GM19043 (cell line): Measurements from ENCODE around the gene MEGF11.

Source experiments
- ATAC-seq: cut with Tn5 transposase; IDR thresholded peaks from one replicate; pipeline ENCODE4 v1.9.1; 2021; ENCODE audit warnings: low read depth; ENCODE audit not compliant: unreplicated experiment

MEGF11 gene

DNA sequence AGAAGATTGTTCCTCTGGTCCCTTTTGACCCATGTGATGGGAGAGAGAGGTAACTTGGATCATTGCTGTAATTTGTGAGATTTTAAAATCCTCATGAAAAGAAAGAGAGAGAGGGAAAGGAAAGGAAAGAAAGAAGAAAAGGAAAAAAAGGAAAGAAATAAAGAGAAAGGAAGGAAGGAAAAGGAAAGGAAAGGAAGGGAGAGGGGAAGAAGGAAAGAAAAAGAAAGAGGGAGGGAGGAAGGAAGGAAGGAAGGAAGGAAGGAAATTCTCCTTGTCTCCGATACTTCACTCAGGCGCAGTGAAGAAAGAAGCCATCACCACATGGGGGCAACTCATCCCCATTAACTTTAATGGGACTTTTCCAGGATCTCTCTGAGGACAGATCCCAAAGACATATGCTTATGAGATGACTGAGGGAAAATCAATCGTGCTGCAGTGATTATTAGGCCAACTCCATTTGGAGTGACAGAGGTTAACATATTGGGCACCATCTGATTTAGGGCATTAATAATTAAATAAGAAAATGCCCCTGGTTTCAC is 123.0 kb downstream of the MEGF11 start:
- ATAC-seq, result no peak

DNA sequence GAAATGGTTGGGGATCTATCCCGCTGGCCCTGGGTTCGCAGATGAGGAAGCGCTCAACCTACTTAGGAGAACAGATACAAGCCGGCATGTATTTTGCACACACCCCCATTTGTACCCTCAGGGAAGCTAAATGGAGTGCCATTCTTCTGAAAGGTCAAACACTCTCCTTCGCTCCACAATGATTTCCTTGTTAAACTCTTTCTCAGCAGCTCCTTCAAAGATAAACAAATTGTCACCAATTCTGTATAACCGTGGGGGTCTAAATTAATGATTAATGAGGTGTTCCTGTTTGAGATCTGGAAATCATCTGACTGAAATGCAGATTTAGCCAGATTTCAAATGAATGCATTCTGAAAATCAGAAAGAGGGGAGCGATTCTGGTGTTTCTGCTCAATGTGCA is 124.0 kb downstream of the MEGF11 start:
- ATAC-seq, result no peak

DNA sequence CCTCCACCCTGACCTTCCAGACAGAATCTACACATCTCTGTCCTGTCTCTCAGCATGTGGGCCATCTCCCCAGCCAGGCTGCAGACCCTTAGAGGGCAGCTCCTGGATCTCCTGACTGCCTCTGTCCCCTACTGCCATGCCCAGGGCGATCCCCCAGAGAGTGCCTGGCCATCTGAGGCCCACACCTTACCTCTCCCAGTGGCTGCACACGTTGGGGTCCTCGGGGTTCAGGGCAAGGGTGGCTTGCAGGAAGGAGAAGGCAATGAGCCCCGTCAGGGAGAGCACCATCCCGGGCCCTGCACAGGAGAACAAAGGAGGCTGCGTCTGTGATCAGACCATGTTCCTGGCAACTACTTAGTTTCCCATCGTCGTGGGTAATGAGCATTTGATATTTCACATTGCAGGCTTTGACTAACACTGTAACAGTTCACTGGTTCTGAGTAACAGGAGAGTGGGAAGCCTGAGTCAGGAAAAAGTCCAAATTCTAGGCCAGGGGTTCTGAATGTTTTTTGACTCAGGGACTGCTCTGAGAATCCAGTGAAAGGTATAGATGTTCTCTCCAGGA is 125.4 kb downstream of the MEGF11 start:
- no peak for ATAC-seq

DNA sequence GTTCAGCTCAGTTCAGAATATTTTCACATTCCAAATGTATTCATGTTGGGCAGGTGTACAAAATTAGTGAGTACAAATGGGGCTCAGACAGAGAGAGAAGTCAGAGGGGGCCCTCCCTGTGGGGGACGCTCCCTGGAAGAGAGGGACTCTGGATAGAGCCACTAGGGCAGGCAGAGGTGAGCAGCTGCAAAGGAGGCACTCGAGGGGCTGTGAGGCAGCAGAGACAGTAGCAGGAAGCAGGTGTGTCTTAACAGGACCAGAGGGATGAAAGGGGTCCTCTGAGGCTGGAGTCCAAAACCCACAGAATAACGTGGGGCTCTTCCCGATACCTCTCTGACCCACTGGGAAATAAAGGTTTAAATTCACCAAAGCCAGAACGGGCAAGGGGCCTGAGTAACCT is 127.1 kb downstream of the MEGF11 start:
- no peak for ATAC-seq

- no peak for ATAC-seq
Observed at GRCh38 chr15:66126031-66126441, 127.5 kb downstream of the MEGF11 start.

- ATAC-seq, result no peak
Observed at GRCh38 chr15:66124651-66125050, 128.9 kb downstream of the MEGF11 start.

GRCh38 chr15:66123799-66124198 is 129.8 kb downstream of the MEGF11 start:
- ATAC-seq, result no peak

DNA sequence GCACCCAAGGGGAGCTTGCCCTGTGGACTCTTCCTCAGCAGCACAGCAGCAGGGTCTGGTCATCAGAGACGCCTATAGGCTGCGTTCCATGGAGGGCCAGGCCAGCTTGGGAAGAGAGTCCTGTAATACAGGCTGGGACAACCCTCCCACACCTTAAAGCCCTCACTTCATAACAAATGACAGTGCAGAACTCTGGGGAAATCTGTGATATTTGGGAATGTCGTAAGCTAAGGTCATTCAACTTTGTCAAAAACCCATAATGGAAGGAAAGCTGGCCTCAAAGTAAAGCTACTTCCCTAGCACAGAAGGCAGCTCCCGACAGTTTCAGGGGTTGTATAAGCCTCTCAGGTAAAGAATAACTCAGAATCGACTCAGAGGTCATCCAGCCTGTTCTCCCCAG is 133.1 kb downstream of the MEGF11 start:
- ATAC-seq, result no peak

DNA sequence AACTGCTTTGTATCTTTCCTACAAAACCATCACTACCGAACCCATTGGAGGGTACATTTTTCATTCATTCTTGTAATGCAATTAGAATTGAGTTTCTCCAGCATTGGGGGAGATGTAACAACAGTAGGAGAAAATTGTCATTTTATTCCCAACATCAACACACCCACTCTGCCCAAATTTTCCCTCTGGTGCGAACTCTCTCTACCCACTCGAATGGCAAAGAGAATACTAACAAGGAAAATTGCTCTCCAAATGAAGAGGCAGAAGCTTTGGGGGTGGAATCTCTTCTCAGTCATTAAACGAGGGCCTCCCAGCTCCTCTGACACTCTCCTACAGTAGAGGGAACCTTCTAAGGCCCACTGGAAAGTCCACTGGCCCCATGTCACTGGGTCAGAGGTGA is 135.7 kb downstream of the MEGF11 start:
- ATAC-seq, result no peak

DNA sequence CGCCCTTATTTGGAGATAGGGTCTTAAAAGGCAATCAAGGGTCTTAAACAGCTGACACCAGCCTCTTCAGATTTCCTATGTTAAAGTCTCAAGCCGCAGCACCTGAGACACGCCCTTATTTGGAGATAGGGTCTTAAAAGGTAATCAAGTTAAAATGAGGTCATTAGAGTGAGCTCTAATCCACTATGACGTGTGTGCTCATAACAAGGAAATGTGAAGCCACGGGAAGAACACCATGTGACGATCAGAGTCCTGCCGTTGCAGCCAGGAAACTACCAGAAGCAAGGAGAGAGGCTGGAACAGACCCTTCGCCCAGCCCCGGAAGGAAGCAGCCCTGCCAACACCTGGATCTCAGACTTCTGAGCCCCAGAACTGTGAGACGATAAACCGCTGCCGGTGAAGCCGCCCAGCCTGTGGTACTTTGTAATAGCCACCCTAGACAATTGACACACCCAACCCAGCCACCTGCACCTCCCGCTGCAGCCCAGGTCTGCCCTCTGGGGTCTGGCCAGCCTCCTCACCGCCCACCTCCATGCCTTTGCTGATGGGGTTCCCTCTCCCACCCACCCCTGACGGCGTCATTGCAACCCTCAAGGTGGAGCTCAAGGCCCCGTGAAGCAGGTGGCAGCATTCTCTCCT is 137.9 kb downstream of the MEGF11 start:
- ATAC-seq, result no peak

GRCh38 chr15:66114863-66115425 is 138.6 kb downstream of the MEGF11 start:
- ATAC-seq, result no peak

DNA sequence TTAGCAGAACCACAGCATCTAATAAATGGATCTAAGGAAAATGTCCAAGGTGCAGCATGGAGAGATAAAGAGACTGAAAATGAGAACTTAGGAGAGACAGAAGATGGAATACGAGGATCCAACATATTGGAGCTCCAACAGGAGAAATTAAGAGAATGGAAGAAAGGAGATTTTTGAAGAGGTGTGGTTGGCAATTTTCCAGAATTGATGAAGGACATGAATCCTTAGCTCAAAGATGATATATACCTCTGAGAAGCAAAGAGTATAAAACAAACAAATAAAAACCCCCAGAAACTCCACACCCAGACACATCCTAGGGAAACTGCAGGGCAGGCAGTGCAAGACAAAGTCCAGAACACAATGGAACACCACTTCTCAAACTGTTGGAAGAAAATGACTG is 141.2 kb downstream of the MEGF11 start:
- no peak for ATAC-seq

DNA sequence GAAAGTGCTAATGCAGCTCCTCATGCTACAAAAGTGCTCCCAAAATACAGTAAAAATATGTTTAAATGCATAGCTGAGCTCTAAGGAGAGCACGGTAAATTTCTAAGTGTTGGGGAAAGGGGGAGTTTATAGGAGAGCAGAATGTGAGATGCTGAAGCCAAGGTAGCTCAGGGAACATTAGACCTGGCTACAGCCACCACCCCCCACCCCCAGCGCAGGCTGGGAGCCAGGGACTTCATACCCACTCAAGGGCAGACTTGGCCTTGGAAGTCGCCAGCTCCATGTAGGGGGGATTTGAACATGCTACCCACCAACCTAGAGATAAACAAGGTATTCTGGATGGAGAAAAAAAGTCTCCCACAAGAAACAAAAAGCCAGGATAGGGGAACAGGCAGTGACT is 142.2 kb downstream of the MEGF11 start:
- no peak for ATAC-seq

GRCh38 chr15:66110864-66111263 is 142.7 kb downstream of the MEGF11 start:
- ATAC-seq, result no peak

GRCh38 chr15:66109826-66110225 is 143.7 kb downstream of the MEGF11 start:
- no peak for ATAC-seq

DNA sequence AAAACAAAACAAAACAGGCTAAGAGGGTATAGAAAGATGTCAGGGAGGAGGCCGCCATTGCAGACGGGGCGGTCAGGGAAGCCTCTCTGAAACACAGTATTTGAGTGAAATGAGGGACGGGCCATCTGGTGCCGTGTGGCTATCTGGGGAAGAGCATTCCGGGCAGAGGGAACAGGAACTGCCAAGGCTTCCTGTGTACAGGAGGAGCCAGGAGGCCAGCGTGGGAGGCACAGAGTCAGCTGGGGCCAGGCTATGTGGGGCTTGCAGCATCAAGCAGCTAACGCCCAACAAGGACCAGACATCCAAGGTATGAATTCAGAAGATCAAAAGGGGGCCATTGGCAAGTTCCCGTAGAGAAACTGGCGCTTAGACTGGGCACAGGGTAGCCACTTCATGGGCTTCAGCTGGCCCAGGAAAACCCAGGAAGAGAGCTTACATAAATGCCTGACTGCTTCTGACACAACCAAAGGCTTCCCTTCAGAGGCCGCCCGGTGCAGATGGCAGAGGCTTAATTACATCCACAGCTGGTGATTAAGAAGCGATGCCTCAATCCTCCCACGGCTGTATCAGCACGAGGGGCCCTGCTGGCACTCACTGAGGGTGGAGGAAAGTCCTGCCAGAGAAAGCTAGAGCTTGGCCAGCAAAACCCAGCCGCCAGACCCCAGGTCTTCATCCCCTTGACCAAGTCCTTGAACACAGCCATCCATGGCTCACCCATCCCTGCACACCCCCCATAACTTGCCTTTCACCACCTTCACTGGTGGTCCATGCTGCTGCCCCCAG is 144.9 kb downstream of the MEGF11 start:
- no peak for ATAC-seq

DNA sequence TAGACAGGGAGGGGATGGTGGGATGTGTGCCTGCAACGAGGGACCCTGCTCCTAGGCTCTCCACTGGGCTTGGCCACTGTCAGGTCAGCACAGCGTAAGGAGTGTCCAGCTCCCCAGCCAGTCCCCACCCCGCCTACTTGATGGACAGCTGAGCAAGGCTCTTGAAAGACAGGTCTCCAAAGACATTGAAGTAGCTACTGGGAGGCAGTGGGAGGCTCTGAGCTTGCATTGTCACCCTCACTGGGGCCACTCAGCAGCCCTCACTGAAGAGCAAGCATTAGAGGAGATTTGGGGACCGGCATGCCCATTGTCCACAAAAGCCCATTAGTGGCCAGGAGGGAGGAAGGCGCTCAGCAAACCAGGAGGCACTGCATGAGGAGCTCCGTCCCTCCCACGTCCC is 146.5 kb downstream of the MEGF11 start:
- ATAC-seq, result no peak

- ATAC-seq, result no peak
Observed at GRCh38 chr15:66105286-66106265, 148.0 kb downstream of the MEGF11 start.

DNA sequence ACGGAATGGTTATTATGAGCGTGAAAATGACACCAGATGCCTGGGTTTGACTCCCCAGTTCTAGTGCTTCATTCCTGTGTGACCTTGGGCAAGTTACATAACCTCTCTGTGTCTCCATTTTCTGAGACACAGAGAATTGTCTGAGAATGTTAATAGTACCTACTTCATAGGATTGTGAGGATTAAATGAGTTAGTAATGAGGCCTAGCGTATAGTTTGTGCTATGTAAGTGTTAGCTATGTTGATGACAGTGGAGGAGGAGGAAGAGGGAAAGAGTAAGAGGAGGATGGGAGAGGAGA is 150.3 kb downstream of the MEGF11 start:
- no peak for ATAC-seq

- ATAC-seq, result no peak
Observed at GRCh38 chr15:66102563-66103292, 150.8 kb downstream of the MEGF11 start.
